Stimulated activated CD4-positive, alpha-beta T cell treated with anti-CD3 and anti-CD28 coated beads, Interleukin-15, amount 100 ng/mL, for 1 hour (primary cell): Measurements from ENCODE around the gene ABHD1.
"Not testable (repeated sequence)": the region's sequence is repeated elsewhere in the genome, so short reads cannot be mapped to it uniquely, and the experiment has no call there.

Experiments used
- DNase-seq, 2 donors: peaks; one replicate each; pipeline ENCODE4 v3.0.0-alpha.2; 2020; ENCODE audit warnings: low read depth in 1 of 2, low spot score in 1 of 2

ABHD1 gene

GRCh38 chr2:27162151-27163121 is 38.8 kb downstream of the ABHD1 start:
- no peak for DNase-seq

- no peak for DNase-seq
Measured at GRCh38 chr2:27164960-27165763, 41.5 kb downstream of the ABHD1 start.

GRCh38 chr2:27170581-27171337 is 47.1 kb downstream of the ABHD1 start:
- no peak for DNase-seq

GRCh38 chr2:27171351-27171848 is 47.8 kb downstream of the ABHD1 start:
- no peak for DNase-seq

- DNase-seq, result no peak
Measured at GRCh38 chr2:27174638-27175037, 51.0 kb downstream of the ABHD1 start.

GRCh38 chr2:27175330-27175729 is 51.7 kb downstream of the ABHD1 start:
- DNase-seq, result no peak

- DNase-seq, result not testable (repeated sequence)
Measured at GRCh38 chr2:27175781-27176180, 52.2 kb downstream of the ABHD1 start.

GRCh38 chr2:27177441-27178351 is 54.1 kb downstream of the ABHD1 start:
- DNase-seq, result no peak

GRCh38 chr2:27178469-27178868 is 54.9 kb downstream of the ABHD1 start:
- no peak for DNase-seq

GRCh38 chr2:27179344-27180000 is 55.9 kb downstream of the ABHD1 start:
- no peak for DNase-seq
